Fibroblast of lung (primary cell): ENCODE measurements around the gene DLL4. TPM values are rescaled to one million over a fixed set of nuclear protein-coding genes. Genes with fewer than 3 reads are reported as not detected.
"Not testable (repeated sequence)": the region's sequence is repeated elsewhere in the genome, so short reads cannot be mapped to it uniquely, and the experiment has no call there.

Experiments used
- DNase-seq, 2 donors: peaks; one replicate each; pipeline versions ENCODE4 v3.0.0 to v3.0.0-alpha.2; 2010; ENCODE audit warnings: low read depth in 2 of 2
- H2AFZ ChIP-seq: 2 replicates; pipeline ENCODE4 v1.5.1; 2012; ENCODE audit warnings: low read length, control low read depth, inconsistent platforms
- H3K27ac ChIP-seq: 2 replicates; pipeline ENCODE4 v1.5.1; 2011; ENCODE audit warnings: low read length, control low read depth; ENCODE audit not compliant: insufficient read depth
- H3K27me3 ChIP-seq: 2 replicates; pipeline ENCODE4 v1.5.1; 2011; ENCODE audit warnings: mild to moderate bottlenecking, low read length; ENCODE audit not compliant: control insufficient read depth, insufficient read depth
- H3K36me3 ChIP-seq: 2 replicates; pipeline ENCODE4 v1.5.1; 2011; ENCODE audit warnings: low read length; ENCODE audit not compliant: control insufficient read depth, insufficient read depth
- H3K4me1 ChIP-seq: 2 replicates; pipeline ENCODE4 v1.5.1; 2011; ENCODE audit warnings: low read length; ENCODE audit not compliant: control insufficient read depth, insufficient read depth; ENCODE audit errors: extremely low read depth
- H3K4me2 ChIP-seq: 2 replicates; pipeline ENCODE4 v1.5.1; 2011; ENCODE audit warnings: low read length, control low read depth; ENCODE audit not compliant: insufficient read depth; ENCODE audit errors: extremely low read depth
- H3K4me3 ChIP-seq, 4 experiments: fragments of 200-600 bp in 1 of 4; sonication (generic) in 1 of 4; replicated peaks in 1 of 4; 2 replicates each; pipeline ENCODE4 v1.5.1; 2011 to 2016; ENCODE audit warnings: low read length in 4 of 4, low read depth in 3 of 4, mild to moderate bottlenecking in 3 of 4, control low read depth in 2 of 4, inconsistent platforms in 1 of 4, mixed read lengths in 1 of 4; ENCODE audit not compliant: insufficient read depth in 1 of 4; ENCODE audit errors: control extremely low read depth in 1 of 4
- H3K79me2 ChIP-seq: 2 replicates; pipeline ENCODE4 v1.5.1; 2012; ENCODE audit warnings: mild to moderate bottlenecking, low read length, inconsistent platforms; ENCODE audit not compliant: control insufficient read depth, insufficient read depth
- H3K9ac ChIP-seq: 2 replicates; pipeline ENCODE4 v1.5.1; 2011; ENCODE audit warnings: mild to moderate bottlenecking, low read length, control low read depth; ENCODE audit not compliant: insufficient read depth
- H3K9me3 ChIP-seq: 2 replicates; pipeline ENCODE4 v1.5.1; 2012; ENCODE audit warnings: low read depth, low read length; ENCODE audit not compliant: control insufficient read depth, insufficient read depth
- H4K20me1 ChIP-seq: 2 replicates; pipeline ENCODE4 v1.5.1; 2011; ENCODE audit warnings: low read length; ENCODE audit not compliant: control insufficient read depth, insufficient read depth; ENCODE audit errors: extremely low read depth
- CTCF ChIP-seq, 2 donors: IDR thresholded peaks in 1 of 2; conservative IDR thresholded peaks in 1 of 2; 1 replicate in 1 of 2; 2 replicates in 1 of 2; pipeline ENCODE4 v1.5.1; 2011 to 2012; ENCODE audit warnings: low read length in 2 of 2, control low read depth in 1 of 2, inconsistent platforms in 1 of 2, low read depth in 1 of 2, mild to moderate bottlenecking in 1 of 2
- EZH2 ChIP-seq: IDR thresholded peaks from 2 replicates; pipeline ENCODE4 v1.5.1; 2012; ENCODE audit warnings: low read length, control low read depth, mild to moderate bottlenecking; ENCODE audit errors: missing control alignments
- polyA plus RNA-seq, 2 donors: library from polyadenylated mRNA; depleted of rRNA in 1 of 2; stranded (reverse) in 1 of 2; unstranded in 1 of 2; fragments of >200 nt; gene quantifications; 2 replicates each; pipeline ENCODE4 v1.2.1, GENCODE V29; 2011 to 2012; ENCODE audit warnings: missing spikeins in 1 of 2
- total RNA-seq: library from RNA; depleted of rRNA; stranded (reverse); fragments of >200 nt; gene quantifications from 2 replicates; pipeline ENCODE4 v1.2.1, GENCODE V29; 2014

DLL4 gene
- total and polyA plus RNA-seq, 2 donors (not counting 1 experiment from before 2014, with no cell fraction given): under 0.01 to 0.18 TPM

DNA sequence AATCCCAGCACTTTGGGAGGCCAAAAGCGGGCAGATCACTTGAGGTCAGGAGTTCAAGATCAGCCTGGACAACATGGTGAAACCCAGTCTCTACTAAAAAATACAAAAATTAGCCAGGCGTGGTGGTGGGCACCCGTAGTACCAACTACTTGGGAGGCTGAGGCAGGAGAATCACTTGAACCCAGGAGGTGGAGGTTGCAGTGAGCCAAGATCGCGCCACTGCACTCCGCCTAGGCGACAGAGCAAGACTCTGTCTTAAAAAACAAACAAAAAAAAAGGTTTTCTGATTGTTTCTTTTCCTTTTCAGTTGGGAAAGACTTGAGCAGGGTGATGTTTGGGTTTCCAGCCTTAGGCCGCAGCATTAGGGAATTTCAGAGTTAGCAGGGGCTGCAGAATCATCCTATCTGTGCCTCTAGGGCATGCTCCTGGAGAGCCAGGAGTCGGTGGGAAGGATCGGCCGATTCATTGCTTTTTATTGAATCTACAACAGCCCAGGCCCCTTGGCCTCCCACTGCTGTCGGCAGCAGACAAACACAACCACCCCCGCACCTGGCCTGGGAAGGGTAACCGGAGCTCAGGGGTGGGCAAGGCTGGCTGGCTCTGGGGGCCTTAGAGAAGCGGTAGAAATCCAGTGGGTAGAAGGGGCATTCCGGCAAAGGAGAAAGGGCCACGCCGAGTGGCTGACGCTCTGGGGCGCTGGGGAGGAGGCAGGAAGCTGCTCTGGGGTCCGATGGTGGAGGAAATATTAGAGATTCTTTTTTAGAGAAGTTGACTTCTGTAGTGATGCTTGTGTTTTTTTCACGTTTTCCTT, 30.4 kb downstream of the DLL4 start:
- no peaks in the 10 kb centered on the region for H3K27me3 ChIP-seq
- H4K20me1 ChIP-seq: no peaks in the 10 kb centered on the region
- H3K4me2 ChIP-seq: no peak overlapping the region
- no peak overlapping the region for H3K27ac ChIP-seq
- no peak overlapping the region for H3K9ac ChIP-seq
- H2AFZ ChIP-seq: no peak overlapping the region
- peaks cover 2% of the 10 kb centered on the region for H3K4me1 ChIP-seq
- H3K79me2 ChIP-seq: no peaks in the 10 kb centered on the region
- no peaks in the 10 kb centered on the region for H3K9me3 ChIP-seq
- no peak for TF ChIP-seq CTCF (conservative IDR thresholded peaks at IDR 0.05 in 1 of 2, IDR thresholded peaks at IDR 0.05 in 1 of 2; ENCODE audit: low read depth in 1 of 2, low read length in 2 of 2)
- no peak for TF ChIP-seq EZH2
- no peak overlapping the region for H3K4me3 ChIP-seq
- peaks cover 2% of the 10 kb centered on the region for H3K36me3 ChIP-seq
- DNase-seq: no peak

DNA sequence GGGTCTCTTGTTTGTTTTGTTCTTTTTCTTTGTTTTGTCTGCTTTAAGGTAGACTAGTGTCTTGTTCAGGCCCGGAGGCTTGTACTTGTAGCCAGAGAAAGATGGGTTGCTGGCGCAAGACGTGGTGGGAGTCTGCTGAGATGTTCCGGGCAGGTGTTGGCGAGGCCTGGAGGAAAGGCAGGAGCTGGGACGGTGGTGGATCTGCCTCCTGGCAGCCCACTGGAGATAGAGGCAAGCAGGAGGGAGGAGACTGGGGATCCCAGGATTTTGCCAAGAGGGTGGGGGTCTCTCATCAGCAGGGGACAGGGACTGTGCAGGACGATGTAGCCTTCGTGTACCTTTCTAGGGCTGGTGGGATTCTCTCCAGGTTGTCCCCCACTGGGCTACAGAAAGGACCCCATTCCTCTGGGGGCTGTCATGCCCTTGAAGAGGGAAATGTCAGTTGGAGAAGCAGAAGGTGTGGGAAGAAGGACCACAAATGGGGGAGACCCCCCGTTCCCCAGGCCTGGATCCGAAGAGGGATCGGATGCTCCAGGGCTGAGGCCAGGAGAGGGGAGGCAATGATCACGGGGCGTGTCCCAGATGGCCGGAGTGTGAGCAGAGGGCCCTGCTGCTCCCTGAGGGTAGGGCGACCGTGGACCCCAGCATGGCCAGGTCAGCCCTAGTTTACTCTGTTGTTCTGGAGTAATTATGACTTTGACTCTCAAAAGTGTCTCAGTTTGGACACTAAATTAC, 31.2 kb downstream of the DLL4 start:
- no peak overlapping the region for H2AFZ ChIP-seq

DNA sequence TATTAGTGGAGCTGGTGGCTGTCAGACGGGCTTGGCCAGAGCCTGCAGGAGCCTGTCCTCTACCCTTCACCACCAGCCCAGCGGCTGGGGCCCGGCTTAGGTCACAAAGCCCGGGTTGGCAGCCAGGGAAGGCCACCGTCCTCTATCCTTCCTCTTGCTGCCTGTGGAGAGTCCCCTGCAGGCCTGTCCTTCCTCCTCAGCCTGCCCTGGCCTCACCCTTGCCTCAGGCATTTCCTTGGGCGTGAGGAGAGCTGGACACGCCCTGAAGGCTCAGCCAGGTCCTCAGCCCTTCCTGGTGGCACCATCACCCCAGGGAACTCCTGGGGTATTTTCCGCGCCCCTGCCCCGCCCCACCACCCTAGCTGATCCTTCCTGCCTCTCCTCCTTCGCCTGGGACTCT, 31.8 kb downstream of the DLL4 start:
- Histone ChIP-seq H2AFZ (no peak overlapping the region), H3K79me2 (no peaks in the 10 kb centered on the region), H3K4me2 (no peak overlapping the region), H3K9ac (no peak overlapping the region), H3K27me3 (no peaks in the 10 kb centered on the region), H3K9me3 (no peaks in the 10 kb centered on the region), H3K27ac (no peak overlapping the region), H3K4me1 (no peaks in the 10 kb centered on the region), H3K36me3 (no peaks in the 10 kb centered on the region), H3K4me3 (no peak overlapping the region), H4K20me1 (no peaks in the 10 kb centered on the region)
- no peak for DNase-seq
- no peak for TF ChIP-seq CTCF (conservative IDR thresholded peaks at IDR 0.05 in 1 of 2, IDR thresholded peaks at IDR 0.05 in 1 of 2; ENCODE audit: low read depth in 1 of 2, low read length in 2 of 2)
- no peak for TF ChIP-seq EZH2

More for the DNA sequence above, 31.2 kb downstream of the DLL4 start:
- no peak for TF ChIP-seq EZH2
- Histone ChIP-seq H3K4me1 (no peaks in the 10 kb centered on the region), H3K36me3 (no peaks in the 10 kb centered on the region), H3K9ac (no peak overlapping the region), H4K20me1 (no peaks in the 10 kb centered on the region), H3K4me3 (no peak overlapping the region), H3K4me2 (no peak overlapping the region), H3K79me2 (no peaks in the 10 kb centered on the region), H3K27me3 (no peaks in the 10 kb centered on the region), H3K9me3 (no peaks in the 10 kb centered on the region), H3K27ac (no peak overlapping the region)
- DNase-seq: no peak

DNA sequence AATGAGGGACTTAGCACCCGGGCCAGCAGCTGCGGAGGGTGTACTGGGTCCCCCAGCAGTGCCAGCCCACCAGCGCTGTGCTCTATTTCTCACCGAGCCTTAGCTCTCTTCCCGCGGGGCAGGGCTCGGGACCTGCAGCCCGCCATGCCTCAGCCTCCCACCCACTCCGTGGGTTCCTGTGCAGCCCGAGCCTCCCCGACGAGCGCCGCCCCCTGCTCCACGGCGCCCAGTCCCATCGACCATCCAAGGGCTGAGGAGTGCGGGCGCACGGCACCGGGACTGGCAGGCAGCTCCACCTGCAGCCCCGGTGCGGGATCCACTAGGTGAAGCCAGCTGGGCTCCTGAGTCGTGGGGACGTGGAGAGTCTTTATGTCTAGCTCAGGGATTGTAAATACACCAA, 32.6 kb downstream of the DLL4 start:
- not testable (repeated sequence) for DNase-seq, H3K79me2 ChIP-seq, H3K4me2 ChIP-seq, H3K9me3 ChIP-seq, H3K27ac ChIP-seq, H2AFZ ChIP-seq, H3K36me3 ChIP-seq, H3K4me1 ChIP-seq, H4K20me1 ChIP-seq, H3K27me3 ChIP-seq, H3K9ac ChIP-seq, H3K4me3 ChIP-seq

DNA sequence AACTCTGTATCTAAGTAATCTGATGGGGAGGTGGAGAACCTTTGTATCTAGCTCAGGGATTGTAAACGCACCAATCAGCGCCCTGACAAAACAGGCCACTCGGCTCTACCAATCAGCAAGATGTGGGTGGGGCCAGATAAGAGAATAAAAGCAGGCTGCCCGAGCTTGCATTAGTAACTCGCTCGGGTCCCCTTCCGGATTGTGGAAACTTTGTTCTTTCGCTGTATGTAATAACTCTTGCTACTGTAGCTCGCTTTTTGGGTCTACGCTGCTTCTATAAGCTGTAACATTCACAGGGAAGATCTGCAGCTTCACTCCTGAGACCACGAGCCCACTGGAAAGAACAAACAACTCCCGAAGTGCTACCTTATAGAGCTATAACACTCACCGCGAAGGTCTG, 33.2 kb downstream of the DLL4 start:
- H3K36me3 ChIP-seq, H3K9ac ChIP-seq, H3K79me2 ChIP-seq, H3K4me2 ChIP-seq, H3K27ac ChIP-seq, DNase-seq, H3K4me1 ChIP-seq, H4K20me1 ChIP-seq, H3K27me3 ChIP-seq, H2AFZ ChIP-seq, H3K4me3 ChIP-seq, H3K9me3 ChIP-seq: not testable (repeated sequence)
